ENCODE data around the gene ETFA. TPM values are rescaled to one million over a fixed set of nuclear protein-coding genes. Genes with fewer than 3 reads are reported as not detected.

ETFA gene
- total RNA-seq, 1 donor from 2014 or later, result 144 TPM

DNA sequence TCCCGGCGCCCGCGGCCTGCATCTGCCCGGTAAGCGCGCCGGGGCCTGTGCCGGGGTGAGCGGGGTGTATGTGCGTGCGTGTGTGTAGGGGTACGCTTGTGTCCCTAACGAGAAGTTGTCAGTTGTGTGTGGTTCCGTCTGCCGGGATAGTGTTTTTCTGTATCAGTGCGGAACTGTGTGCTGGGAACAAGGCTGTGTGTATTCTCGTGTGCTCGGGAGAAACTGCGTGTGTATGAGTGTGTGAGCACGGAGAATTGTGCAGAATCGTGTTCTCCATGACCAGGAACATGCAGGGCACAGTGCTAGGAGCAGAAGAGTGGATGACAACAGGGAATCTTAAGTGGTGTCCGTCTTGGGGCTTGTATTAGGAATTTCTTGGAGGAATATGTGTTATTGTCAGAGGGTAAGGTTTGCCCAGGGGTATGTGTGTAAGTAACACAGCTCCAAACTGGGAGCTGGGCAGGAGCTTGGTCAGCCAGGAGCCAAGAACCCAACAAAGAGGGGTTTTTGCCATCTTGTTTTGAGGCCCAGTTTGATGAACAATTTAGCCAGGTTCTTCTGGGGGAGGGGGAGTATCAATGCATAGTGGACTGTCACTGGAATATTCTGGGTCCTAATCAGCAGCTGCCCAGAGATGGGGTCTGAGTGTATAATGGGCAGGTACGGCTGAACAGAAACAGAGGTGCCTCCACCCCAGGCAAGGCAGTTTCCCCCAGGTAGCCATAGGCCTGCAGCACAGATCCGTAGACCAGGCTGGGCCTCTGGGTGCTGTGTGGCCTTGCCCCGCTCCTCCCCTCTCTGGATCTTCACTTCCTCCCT, 27.4 kb upstream of the ETFA start:
- Mint-ChIP-seq H3K27ac (ENCODE audit: unreplicated experiment) (peak overlapping the region; percentile 86), H3K27me3 (ENCODE audit: unreplicated experiment) (peaks cover 49% of the 10 kb centered on the region), H3K9me3 (ENCODE audit: unreplicated experiment) (peaks cover 49% of the 10 kb centered on the region), H3K36me3 (ENCODE audit: unreplicated experiment) (peaks cover 12% of the 10 kb centered on the region), H3K4me1 (ENCODE audit: low read depth, unreplicated experiment) (peaks cover 16% of the 10 kb centered on the region), H3K4me3 (ENCODE audit: unreplicated experiment) (peak overlapping the region; percentile 93)
- no peak for DNase-seq
- TF ChIP-seq CTCF (IDR thresholded peaks at IDR 0.05; ENCODE audit: partially characterized antibody, unreplicated experiment), result no peak

GRCh38 chr15:76337696-76338485, 26.6 kb upstream of the ETFA start:
- TF ChIP-seq CTCF (IDR thresholded peaks at IDR 0.05; ENCODE audit: partially characterized antibody, unreplicated experiment), result no peak
- H3K36me3 Mint-ChIP-seq (ENCODE audit: unreplicated experiment), result peaks cover 12% of the 10 kb centered on the region
- peaks cover 45% of the 10 kb centered on the region for H3K27me3 Mint-ChIP-seq (ENCODE audit: unreplicated experiment)
- H3K4me3 Mint-ChIP-seq (ENCODE audit: unreplicated experiment), result peak overlapping the region; percentile 87
- peak; percentile 57 for DNase-seq
- H3K9me3 Mint-ChIP-seq (ENCODE audit: unreplicated experiment), result peaks cover 49% of the 10 kb centered on the region
- peaks cover 16% of the 10 kb centered on the region for H3K4me1 Mint-ChIP-seq (ENCODE audit: low read depth, unreplicated experiment)
- no peak overlapping the region for H3K27ac Mint-ChIP-seq (ENCODE audit: unreplicated experiment)

DNA sequence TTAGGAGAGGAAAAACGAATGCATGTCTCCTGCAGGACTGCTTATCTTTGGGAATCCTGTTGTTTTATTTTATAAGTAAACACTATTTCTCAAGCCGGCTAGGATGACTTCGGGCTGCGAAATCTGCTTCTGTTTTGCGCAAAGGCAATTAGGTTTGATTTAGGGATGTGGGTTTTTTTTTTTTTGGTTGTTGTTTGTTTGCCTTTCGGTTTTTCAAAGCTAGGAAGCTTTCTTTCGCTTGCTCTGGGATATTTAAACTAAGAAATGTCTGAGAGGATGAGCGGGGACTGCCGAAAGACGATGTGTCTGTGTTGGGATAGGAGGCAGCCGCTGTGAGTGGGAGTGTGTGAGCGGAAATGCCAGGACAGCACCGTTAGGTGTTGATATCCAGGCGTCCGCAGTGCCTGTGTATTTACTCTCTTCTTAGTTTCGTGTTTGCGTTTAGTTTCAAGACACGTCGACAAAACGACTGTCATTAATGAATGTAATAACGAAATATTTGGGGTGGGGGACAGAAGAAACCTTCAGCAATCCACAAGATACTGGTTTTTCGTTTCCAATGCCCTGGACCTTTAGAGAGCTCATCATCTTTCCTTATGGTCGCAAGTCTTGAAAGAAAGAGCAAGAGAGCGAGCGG, 25.9 kb upstream of the ETFA start:
- H3K4me1 Mint-ChIP-seq (ENCODE audit: low read depth, unreplicated experiment), result peaks cover 16% of the 10 kb centered on the region
- H3K4me3 Mint-ChIP-seq (ENCODE audit: unreplicated experiment), result peak overlapping the region; percentile 87
- peak overlapping the region; percentile 80 for H3K27ac Mint-ChIP-seq (ENCODE audit: unreplicated experiment)
- H3K9me3 Mint-ChIP-seq (ENCODE audit: unreplicated experiment), result peaks cover 49% of the 10 kb centered on the region
- H3K36me3 Mint-ChIP-seq (ENCODE audit: unreplicated experiment), result peaks cover 12% of the 10 kb centered on the region
- no peak for DNase-seq
- peaks cover 46% of the 10 kb centered on the region for H3K27me3 Mint-ChIP-seq (ENCODE audit: unreplicated experiment)
- TF ChIP-seq CTCF (IDR thresholded peaks at IDR 0.05; ENCODE audit: partially characterized antibody, unreplicated experiment), result no peak

DNA sequence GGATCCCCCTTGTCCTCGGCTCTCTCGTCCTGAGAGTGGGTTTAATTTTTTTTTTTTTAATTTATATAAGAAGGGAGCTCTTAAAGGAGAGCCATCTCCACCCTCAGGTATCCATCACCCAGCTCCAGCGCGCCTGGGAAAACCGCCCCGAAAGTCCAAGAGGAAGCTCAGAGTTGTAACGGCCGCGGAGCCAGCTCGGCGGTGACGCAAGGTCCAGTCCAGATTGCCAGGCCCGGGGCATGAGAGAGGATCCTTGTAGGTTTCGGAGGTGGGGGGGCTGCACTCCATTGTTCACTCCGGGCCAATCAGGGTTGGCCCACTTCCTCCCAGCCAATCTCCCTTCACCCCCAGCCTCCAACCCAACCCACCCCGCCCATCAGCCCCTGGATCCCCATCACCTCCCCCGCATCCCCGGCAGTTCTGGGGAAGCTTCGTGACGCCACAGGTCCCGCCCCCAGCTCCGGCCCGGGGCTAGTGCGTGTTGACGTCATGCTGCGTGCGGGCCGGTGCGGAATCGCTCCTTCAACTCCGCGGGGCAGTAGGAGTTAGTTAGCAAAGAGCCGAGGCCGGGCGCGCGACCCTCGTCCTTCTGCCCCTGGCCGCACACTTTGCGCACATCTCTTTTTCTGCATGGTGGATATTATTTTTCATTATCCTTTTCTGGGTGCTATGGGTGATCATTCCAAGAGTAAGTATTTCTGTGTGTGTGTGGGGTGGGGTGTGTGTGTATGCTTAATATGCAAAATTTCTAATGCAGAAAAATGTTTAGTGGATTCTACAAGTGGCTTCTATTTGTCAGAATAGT, 25.2 kb upstream of the ETFA start, which contains the start of gene ISL2:
Gene ISL2 (plus strand): TSS at position 520 of the 805 bp plus-strand sequence. CDS start 111 bp downstream, at position 631.
- H3K27me3 Mint-ChIP-seq (ENCODE audit: unreplicated experiment), result peaks cover 40% of the 10 kb centered on the region
- peaks cover 12% of the 10 kb centered on the region for H3K36me3 Mint-ChIP-seq (ENCODE audit: unreplicated experiment)
- TF ChIP-seq CTCF (IDR thresholded peaks at IDR 0.05; ENCODE audit: partially characterized antibody, unreplicated experiment), result no peak
- H3K27ac Mint-ChIP-seq (ENCODE audit: unreplicated experiment), result peak within 1 kb of the TSS; percentile 100
- DNase-seq, result peak; percentile 98
- H3K4me3 Mint-ChIP-seq (ENCODE audit: unreplicated experiment), result peak within 1 kb of the TSS; percentile 87
- H3K9me3 Mint-ChIP-seq (ENCODE audit: unreplicated experiment), result peaks cover 42% of the 10 kb centered on the region
- H3K4me1 Mint-ChIP-seq (ENCODE audit: low read depth, unreplicated experiment), result peaks cover 12% of the 10 kb centered on the region
